IMR-90 (cell line): Measurements from ENCODE around the gene ZNF320. TPM values are rescaled to one million over a fixed set of nuclear protein-coding genes. Genes with fewer than 3 reads are reported as not detected.

ENCODE experiments used
- ATAC-seq: fragments of 200-7000 bp; cut with Tn5 transposase; 2 replicates; pipeline ENCODE4 v1.9.1; 2020; ENCODE audit warnings: low read depth, mild to moderate bottlenecking, moderate library complexity
- BruUV-seq: library from RNA; stranded (reverse); fragments of 400-500 nt; replicated peaks from 2 replicates; lab custom pipeline; 2021; lab: Mats Ljungman, UMichigan
- CTCF ChIA-PET: fragments of 300-600 bp; formaldehyde crosslinking; extraction: SDS; loops from one replicate; lab custom pipeline; 2021; ENCODE audit warnings: antibody characterized with exemption; lab: Yijun Ruan, JAX
- POLR2A ChIA-PET: fragments of 300-600 bp; sonication (Branson Sonifier 250); formaldehyde crosslinking; loops from one replicate; lab custom pipeline; 2022; ENCODE audit warnings: antibody characterized with exemption; ENCODE audit not compliant: unreplicated experiment; lab: Charles Lee
- DNase-seq: peaks from one replicate; pipeline ENCODE4 v3.0.0; 2013
- H2AFZ ChIP-seq: replicated peaks from 2 replicates; pipeline ENCODE3; 2013; ENCODE audit warnings: low read length, mild to moderate bottlenecking; ENCODE audit not compliant: poor library complexity
- H2AK5ac ChIP-seq: 2 replicates; pipeline ENCODE4 v1.6.1; 2013; ENCODE audit warnings: low read depth, low read length, inconsistent platforms
- H2AK9ac ChIP-seq: replicated peaks from 2 replicates; pipeline ENCODE3; 2013; ENCODE audit warnings: mild to moderate bottlenecking, low read depth, low read length, moderate library complexity; ENCODE audit not compliant: poor library complexity
- H2BK120ac ChIP-seq: 2 replicates; pipeline ENCODE4 v1.6.1; 2013; ENCODE audit warnings: low read depth, low read length, inconsistent platforms
- H2BK15ac ChIP-seq: 3 replicates; pipeline ENCODE4 v1.6.1; 2013; ENCODE audit warnings: low read depth, low read length, inconsistent platforms
- H2BK20ac ChIP-seq: 2 replicates; pipeline ENCODE4 v1.6.1; 2013; ENCODE audit warnings: low read depth, mild to moderate bottlenecking, inconsistent platforms, low read length, moderate library complexity
- H2BK5ac ChIP-seq: 2 replicates; pipeline ENCODE4 v1.6.1; 2013; ENCODE audit warnings: mild to moderate bottlenecking, low read depth, low read length, inconsistent platforms; ENCODE audit not compliant: poor library complexity, severe bottlenecking
- H3K14ac ChIP-seq: replicated peaks from 2 replicates; pipeline ENCODE4 v1.6.1; 2013; ENCODE audit warnings: low read depth, low read length, inconsistent platforms
- H3K18ac ChIP-seq: 2 replicates; pipeline ENCODE4 v1.6.1; 2013; ENCODE audit warnings: low read depth, low read length, control low read depth
- H3K23ac ChIP-seq: 2 replicates; pipeline ENCODE4 v1.6.1; 2013; ENCODE audit warnings: low read depth, low read length, inconsistent platforms
- H3K27ac ChIP-seq: 2 replicates; pipeline ENCODE4 v1.5.1; 2013; ENCODE audit warnings: mild to moderate bottlenecking, control low read depth, low read length; ENCODE audit not compliant: insufficient read depth
- H3K27me3 ChIP-seq: 2 replicates; pipeline ENCODE4 v1.6.1; 2013; ENCODE audit warnings: low read length; ENCODE audit not compliant: control insufficient read depth, insufficient read depth
- H3K36me3 ChIP-seq: 2 replicates; pipeline ENCODE4 v1.6.1; 2013; ENCODE audit warnings: low read length, mixed read lengths; ENCODE audit not compliant: control insufficient read depth, insufficient read depth
- H3K4ac ChIP-seq: 2 replicates; pipeline ENCODE4 v1.6.1; 2013; ENCODE audit warnings: low read depth, low read length, inconsistent platforms
- H3K4me1 ChIP-seq: 2 replicates; pipeline ENCODE4 v1.6.1; 2013; ENCODE audit warnings: low read length, mixed read lengths; ENCODE audit not compliant: control insufficient read depth, insufficient read depth
- H3K4me2 ChIP-seq: 2 replicates; pipeline ENCODE4 v1.6.1; 2013; ENCODE audit warnings: low read depth, mild to moderate bottlenecking, control low read depth, low read length, moderate library complexity
- H3K4me3 ChIP-seq: 2 replicates; pipeline ENCODE4 v1.5.1; 2013; ENCODE audit warnings: low read depth, mild to moderate bottlenecking, control low read depth, low read length, moderate library complexity; ENCODE audit not compliant: insufficient read depth
- H3K56ac ChIP-seq: 2 replicates; pipeline ENCODE4 v1.6.1; 2013; ENCODE audit warnings: low read length, inconsistent platforms; ENCODE audit not compliant: insufficient read depth; ENCODE audit errors: extremely low read depth
- H3K79me1 ChIP-seq, 2 experiments: 2 replicates each; pipeline ENCODE4 v1.6.1; 2013; ENCODE audit warnings: low read length in 2 of 2, inconsistent platforms in 1 of 2, low read depth in 1 of 2
- H3K9ac ChIP-seq: 2 replicates; pipeline ENCODE4 v1.6.1; 2013; ENCODE audit warnings: low read depth, low read length, control low read depth
- H3K9me1 ChIP-seq: 2 replicates; pipeline ENCODE4 v1.6.1; 2013; ENCODE audit warnings: low read length, inconsistent platforms; ENCODE audit not compliant: insufficient read depth
- H3K9me3 ChIP-seq: 2 replicates; pipeline ENCODE4 v1.6.1; 2013; ENCODE audit warnings: low read length; ENCODE audit not compliant: control insufficient read depth, insufficient read depth
- H4K20me1 ChIP-seq: 2 replicates; pipeline ENCODE4 v1.6.1; 2013; ENCODE audit warnings: low read length, inconsistent platforms; ENCODE audit not compliant: insufficient read depth
- H4K5ac ChIP-seq: 2 replicates; pipeline ENCODE4 v1.6.1; 2013; ENCODE audit warnings: mild to moderate bottlenecking, low read depth, low read length, control low read depth
- H4K8ac ChIP-seq, 2 experiments: 2 replicates each; pipeline ENCODE4 v1.6.1; 2013; ENCODE audit warnings: low read depth in 2 of 2, low read length in 2 of 2, control low read depth in 1 of 2, inconsistent platforms in 1 of 2
- H4K91ac ChIP-seq: 2 replicates; pipeline ENCODE4 v1.6.1; 2013; ENCODE audit warnings: low read depth, low read length, inconsistent platforms; ENCODE audit not compliant: insufficient read depth
- BHLHE40 ChIP-seq: fragments of 150-350 bp; IDR thresholded peaks from 2 replicates; pipeline ENCODE4 v1.6.1; 2016; ENCODE audit warnings: mild to moderate bottlenecking, low read depth, low read length
- CEBPB ChIP-seq: IDR thresholded peaks from 2 replicates; pipeline ENCODE4 v1.6.1; 2012; ENCODE audit warnings: low read depth, low read length, improper control_type of control experiment
- CHD1 ChIP-seq: IDR thresholded peaks from 2 replicates; pipeline ENCODE4 v1.6.1; 2012; ENCODE audit warnings: low read depth, low read length, improper control_type of control experiment
- MAFK ChIP-seq: IDR thresholded peaks from 2 replicates; pipeline ENCODE4 v1.6.1; 2012; ENCODE audit warnings: low read depth, low read length, improper control_type of control experiment
- MAZ ChIP-seq: IDR thresholded peaks from 2 replicates; pipeline ENCODE4 v1.6.1; 2012; ENCODE audit warnings: low read depth, mild to moderate bottlenecking, low read length, improper control_type of control experiment, moderate library complexity, borderline replicate concordance
- MXI1 ChIP-seq: IDR thresholded peaks from 2 replicates; pipeline ENCODE4 v1.6.1; 2012; ENCODE audit warnings: low read depth, mild to moderate bottlenecking, low read length, moderate library complexity, borderline replicate concordance
- RAD21 ChIP-seq: IDR thresholded peaks from 2 replicates; pipeline ENCODE4 v1.6.1; 2012; ENCODE audit warnings: low read length, improper control_type of control experiment
- SMC3 ChIP-seq: fragments of 150-350 bp; IDR thresholded peaks from 2 replicates; pipeline ENCODE4 v1.6.1; 2016; ENCODE audit warnings: low read depth, mild to moderate bottlenecking, antibody characterized with exemption, low read length, moderate library complexity
- WGBS, 2 experiments: methylation state at CpG; one replicate each; pipeline versions ENCODE4 v1.1.5 to v1.1.7; 2013; ENCODE audit warnings: missing lambda C conversion rate in 2 of 2; ENCODE audit not compliant: insufficient read length in 1 of 2; ENCODE audit errors: extremely low coverage in 2 of 2; 5-methylcytosine and 5-hydroxymethylcytosine counted together
- dilution Hi-C: fragments of 300-500 bp; cut with HindIII; formaldehyde crosslinking; loops from one replicate; pipeline ENCODE4 v1.14.3; 2018; ENCODE audit warnings: low sequenced_read_pairs; ENCODE audit not compliant: unreplicated experiment
- in situ Hi-C: fragments of 300-500 bp; cut with MboI; formaldehyde crosslinking; loops from 3 replicates; pipeline ENCODE4 v1.14.3; 2019; ENCODE audit warnings: low sequenced_read_pairs, inconsistent platforms, mixed read lengths
- intact Hi-C: fragments of 100-400 bp; cut with micrococcal nuclease; formaldehyde crosslinking; loops from 2 replicates; pipeline ENCODE4 v1.10.0; 2022
- polyA plus RNA-seq, 3 experiments: library from polyadenylated mRNA; depleted of rRNA; stranded (reverse); fragments of >200 nt; gene quantifications; 2 replicates each; pipeline ENCODE4 v1.2.3, GENCODE V29; 2012; ENCODE audit warnings: low replicate concordance in 1 of 3
- total RNA-seq: library from RNA; depleted of rRNA; stranded (reverse); fragments of >200 nt; gene quantifications from 2 replicates; pipeline ENCODE4 v1.2.3, GENCODE V29; 2012
- TF ChIP-seq, protein P1 (sequence below): conservative IDR thresholded peaks from 2 replicates; pipeline ENCODE4 v1.5.1; 2012; ENCODE audit warnings: mild to moderate bottlenecking, low read depth, low read length, improper control_type of control experiment
- TF ChIP-seq, protein P2 (sequence below): fragments of 150-350 bp; IDR thresholded peaks from 2 replicates; pipeline ENCODE4 v1.6.1; 2017; ENCODE audit warnings: mild to moderate bottlenecking, antibody characterized with exemption, low read length, low read depth

ZNF320 gene
- total and polyA plus RNA-seq, 2 of the 4 experiments (the other 2 are of a cell fraction) = 3.4 to 5.0 TPM

DNA sequence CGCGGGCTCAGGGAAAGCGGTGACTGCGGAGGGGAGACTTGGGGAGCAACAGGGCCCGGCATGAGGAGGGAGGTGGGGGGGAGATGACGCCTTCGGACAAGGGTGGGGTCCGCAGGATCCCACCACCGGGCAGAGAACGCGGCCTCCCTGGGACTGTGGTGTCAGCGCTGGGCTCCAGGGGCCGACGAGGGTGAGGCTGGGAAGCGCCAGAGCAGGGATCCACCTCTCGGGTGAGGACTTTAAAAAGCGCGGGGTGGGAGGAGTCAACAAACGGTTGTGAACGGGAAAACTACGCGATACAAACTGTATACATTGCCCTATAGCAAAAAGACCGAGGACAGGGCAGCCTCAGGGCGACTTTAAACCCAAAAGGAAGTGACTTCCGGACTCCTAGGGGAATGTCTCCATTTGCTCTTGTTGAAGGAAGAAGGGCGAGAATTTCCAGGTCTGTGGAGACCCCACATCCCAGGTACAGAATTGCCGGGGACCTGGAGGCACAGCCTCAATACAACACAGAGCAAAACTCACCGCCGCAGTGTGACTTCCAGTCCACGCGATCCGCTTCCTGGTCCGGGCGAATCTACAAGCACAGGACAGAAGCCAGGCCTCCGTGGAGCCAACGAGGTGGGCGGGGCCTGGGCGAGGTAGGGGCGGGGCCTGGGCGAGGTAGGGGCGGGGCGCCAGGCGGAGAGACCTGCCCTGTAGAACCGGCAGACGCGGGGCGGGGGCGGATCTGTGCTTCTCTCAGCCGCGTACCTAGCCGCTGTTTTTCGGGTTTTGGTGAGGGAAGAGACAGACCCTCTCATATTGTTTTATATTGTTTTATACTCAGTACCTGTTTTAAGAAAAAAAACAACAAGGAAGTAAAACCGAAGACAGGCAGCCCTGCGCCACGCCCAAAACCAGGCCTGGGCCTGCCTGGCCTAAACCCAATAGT, 25.7 kb upstream of the ZNF320 start, which contains the start of gene ZNF888 (continued):
- TF ChIP-seq, protein P1, sequence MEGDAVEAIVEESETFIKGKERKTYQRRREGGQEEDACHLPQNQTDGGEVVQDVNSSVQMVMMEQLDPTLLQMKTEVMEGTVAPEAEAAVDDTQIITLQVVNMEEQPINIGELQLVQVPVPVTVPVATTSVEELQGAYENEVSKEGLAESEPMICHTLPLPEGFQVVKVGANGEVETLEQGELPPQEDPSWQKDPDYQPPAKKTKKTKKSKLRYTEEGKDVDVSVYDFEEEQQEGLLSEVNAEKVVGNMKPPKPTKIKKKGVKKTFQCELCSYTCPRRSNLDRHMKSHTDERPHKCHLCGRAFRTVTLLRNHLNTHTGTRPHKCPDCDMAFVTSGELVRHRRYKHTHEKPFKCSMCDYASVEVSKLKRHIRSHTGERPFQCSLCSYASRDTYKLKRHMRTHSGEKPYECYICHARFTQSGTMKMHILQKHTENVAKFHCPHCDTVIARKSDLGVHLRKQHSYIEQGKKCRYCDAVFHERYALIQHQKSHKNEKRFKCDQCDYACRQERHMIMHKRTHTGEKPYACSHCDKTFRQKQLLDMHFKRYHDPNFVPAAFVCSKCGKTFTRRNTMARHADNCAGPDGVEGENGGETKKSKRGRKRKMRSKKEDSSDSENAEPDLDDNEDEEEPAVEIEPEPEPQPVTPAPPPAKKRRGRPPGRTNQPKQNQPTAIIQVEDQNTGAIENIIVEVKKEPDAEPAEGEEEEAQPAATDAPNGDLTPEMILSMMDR = no peak
- TF ChIP-seq BHLHE40 = no peak

DNA sequence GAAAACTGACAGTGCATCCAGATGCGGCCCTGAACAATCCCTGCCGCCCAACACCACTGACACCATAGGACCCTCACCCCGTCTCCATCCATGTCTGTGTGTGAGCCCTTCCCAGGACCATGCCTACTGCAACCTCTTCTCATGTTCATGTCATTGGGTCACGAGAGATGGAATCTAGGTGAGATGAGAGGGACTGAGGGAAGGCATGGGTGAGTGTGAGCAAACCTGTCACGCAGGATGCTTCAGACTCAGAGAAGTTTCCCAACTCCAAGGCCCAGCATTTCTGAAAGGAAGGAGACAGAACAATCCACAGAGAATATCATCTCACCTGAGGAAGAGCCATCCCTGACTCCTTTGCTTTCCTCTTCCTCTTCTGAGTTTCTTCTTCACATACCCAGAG, 20.1 kb upstream of the ZNF320 start:
- no peak overlapping the region for H2BK5ac ChIP-seq
- H2AK9ac ChIP-seq = no peak overlapping the region
- 0 out of 2 replicates have a peak, but pooled peaks cover 3% of the 10 kb centered on the region for H3K9me1 ChIP-seq
- peaks cover 3 to 7% of the 10 kb centered on the region in 2 experiments; a peak in 1 of 4 replicates for H3K79me1 ChIP-seq
- no peak overlapping the region for H4K5ac ChIP-seq
- no peak overlapping the region for H2BK20ac ChIP-seq
- H4K91ac ChIP-seq = no peak overlapping the region
- no peak overlapping the region for H3K23ac ChIP-seq
- H3K36me3 ChIP-seq = peaks cover 7% of the 10 kb centered on the region
- no peak overlapping the region for H2BK120ac ChIP-seq
- no peak overlapping the region for H3K27ac ChIP-seq
- no peak overlapping the region for H3K56ac ChIP-seq
- no TSS peak for BruUV-seq
- H2AK5ac ChIP-seq = no peak overlapping the region
- no peaks in the 10 kb centered on the region for H3K4me1 ChIP-seq
- no peak overlapping the region for H3K4me2 ChIP-seq
- H3K18ac ChIP-seq = no peak overlapping the region
- no peaks in the 10 kb centered on the region for H3K27me3 ChIP-seq
- in situ Hi-C loops = no loop called here
- H3K4ac ChIP-seq = no peak overlapping the region
- no peak overlapping the region for H3K9ac ChIP-seq
- intact Hi-C loops = no loop called here
- no peak for DNase-seq
- no peak overlapping the region for H2AFZ ChIP-seq
- no peak overlapping the region for H3K14ac ChIP-seq
- no peak overlapping the region for H4K8ac ChIP-seq
- H4K20me1 ChIP-seq = no peaks in the 10 kb centered on the region
- dilution Hi-C loops = no loop called here
- ChIA-PET CTCF (no interaction called here), POLR2A (no interaction called here)
- no peak overlapping the region for H2BK15ac ChIP-seq
- WGBS, 2 experiments = no CpG with 5 or more reads among the region's 5 CpGs
- no peaks in the 10 kb centered on the region for H3K9me3 ChIP-seq
- ATAC-seq = no peak
- H3K4me3 ChIP-seq = no peak overlapping the region
- TF ChIP-seq, protein P1 = no peak
- TF ChIP-seq RAD21 = no peak
- no peak for TF ChIP-seq BHLHE40
- no peak for TF ChIP-seq MAFK
- TF ChIP-seq MXI1 = no peak
- TF ChIP-seq, protein P2, sequence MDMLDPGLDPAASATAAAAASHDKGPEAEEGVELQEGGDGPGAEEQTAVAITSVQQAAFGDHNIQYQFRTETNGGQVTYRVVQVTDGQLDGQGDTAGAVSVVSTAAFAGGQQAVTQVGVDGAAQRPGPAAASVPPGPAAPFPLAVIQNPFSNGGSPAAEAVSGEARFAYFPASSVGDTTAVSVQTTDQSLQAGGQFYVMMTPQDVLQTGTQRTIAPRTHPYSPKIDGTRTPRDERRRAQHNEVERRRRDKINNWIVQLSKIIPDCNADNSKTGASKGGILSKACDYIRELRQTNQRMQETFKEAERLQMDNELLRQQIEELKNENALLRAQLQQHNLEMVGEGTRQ = no peak
- TF ChIP-seq CEBPB = no peak
- TF ChIP-seq CHD1 = no peak
- no peak for TF ChIP-seq MAZ
- no peak for TF ChIP-seq SMC3
